Measurements from ENCODE around the gene GPR6.

GPR6 gene

GRCh38 chr6:109978174-109979032, at the start of gene GPR6:
Gene GPR6, plus strand, starts transcription at chr6:109978311. Its CDS starts 802 bp downstream, at chr6:109979113.
- peak; percentile 4 for DNase-seq (ENCODE audit: low read depth)

- DNase-seq (ENCODE audit: low read depth): no peak
Observed at GRCh38 chr6:109934293-109934692, 43.8 kb upstream of the GPR6 start.

DNA sequence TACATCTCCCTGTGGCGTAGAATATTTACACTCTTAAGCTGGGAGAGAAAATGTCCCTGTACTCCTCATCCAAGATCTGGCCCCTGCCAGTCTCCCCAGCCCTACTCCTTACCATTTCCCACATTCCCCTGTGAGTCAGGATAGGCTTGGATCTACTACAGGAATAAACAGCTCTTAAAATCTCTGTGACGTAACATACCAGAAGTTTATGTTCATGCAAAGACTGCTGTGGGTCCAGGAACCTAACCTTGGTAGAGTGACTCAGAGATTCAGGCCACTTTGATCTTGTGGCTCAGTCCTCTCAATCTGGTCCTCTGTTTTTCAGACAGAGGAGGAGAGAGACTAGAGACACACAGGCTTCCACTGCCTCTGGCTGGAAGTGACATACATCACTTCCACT, 38.5 kb upstream of the GPR6 start:
- no peak for DNase-seq (ENCODE audit: low read depth)

DNA sequence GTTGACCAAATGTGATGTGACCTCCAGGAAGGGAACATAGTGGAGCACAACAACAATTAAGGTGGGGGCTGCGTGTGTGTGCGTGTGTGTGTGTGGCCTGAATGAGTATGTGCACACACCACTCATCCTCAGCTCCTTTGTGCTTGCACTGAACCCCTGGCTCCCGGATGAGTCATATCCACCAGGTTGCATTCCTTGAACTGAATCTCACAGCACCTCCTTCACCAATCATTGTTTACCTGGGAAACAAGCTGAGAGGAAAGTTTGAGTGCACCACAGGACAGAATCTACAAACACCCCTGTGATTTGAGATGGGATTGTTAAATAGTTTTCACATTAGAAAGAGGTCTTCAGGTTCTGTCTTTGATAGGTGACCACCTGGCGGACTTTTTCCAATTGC, 33.7 kb upstream of the GPR6 start:
- DNase-seq (ENCODE audit: low read depth): no peak

DNA sequence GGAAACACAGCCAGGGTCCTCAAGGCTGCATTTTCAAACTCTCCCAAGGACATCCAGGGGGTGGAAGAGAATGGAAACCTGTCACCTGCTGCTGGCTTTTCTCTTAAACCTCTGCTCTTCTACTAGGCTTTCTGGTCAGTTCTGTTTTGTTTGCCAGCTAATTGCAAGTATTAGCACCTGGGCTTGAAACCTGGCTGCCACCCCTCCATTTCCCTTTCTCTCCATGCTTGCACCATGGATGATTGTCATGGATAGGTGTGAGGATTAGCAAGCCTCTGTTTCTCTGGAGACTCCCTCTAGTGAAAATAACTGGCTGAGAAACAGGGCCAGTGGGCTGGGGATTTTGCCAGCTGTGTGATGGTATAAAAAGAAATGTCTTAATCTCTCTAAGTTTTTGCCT, 33.0 kb upstream of the GPR6 start:
- no peak for DNase-seq (ENCODE audit: low read depth)

DNA sequence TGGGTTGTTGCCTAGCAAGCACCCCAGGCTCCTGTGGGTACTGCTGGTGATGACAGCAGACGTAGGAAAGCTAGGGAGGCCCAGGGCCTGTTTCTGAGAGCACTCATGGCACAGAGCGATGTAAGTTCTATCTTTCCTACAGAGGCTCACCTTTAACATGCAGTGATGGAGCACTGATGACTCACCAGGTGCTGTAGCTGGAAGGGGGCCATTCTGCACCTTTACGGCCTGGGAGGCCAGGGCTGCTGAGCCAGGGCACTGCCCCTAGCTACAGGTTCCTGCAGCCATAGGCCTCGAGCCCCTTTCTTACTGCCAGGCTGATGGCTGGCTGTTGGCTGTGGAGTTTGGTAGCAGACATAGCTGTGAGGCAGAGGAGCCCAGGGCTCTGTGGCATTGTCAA, 31.1 kb upstream of the GPR6 start:
- DNase-seq (ENCODE audit: low read depth): no peak

- DNase-seq (ENCODE audit: low read depth): no peak
Observed at GRCh38 chr6:109949281-109950065, 28.6 kb upstream of the GPR6 start.

GRCh38 chr6:109955491-109955890, 22.6 kb upstream of the GPR6 start:
- DNase-seq (ENCODE audit: low read depth): no peak

DNA sequence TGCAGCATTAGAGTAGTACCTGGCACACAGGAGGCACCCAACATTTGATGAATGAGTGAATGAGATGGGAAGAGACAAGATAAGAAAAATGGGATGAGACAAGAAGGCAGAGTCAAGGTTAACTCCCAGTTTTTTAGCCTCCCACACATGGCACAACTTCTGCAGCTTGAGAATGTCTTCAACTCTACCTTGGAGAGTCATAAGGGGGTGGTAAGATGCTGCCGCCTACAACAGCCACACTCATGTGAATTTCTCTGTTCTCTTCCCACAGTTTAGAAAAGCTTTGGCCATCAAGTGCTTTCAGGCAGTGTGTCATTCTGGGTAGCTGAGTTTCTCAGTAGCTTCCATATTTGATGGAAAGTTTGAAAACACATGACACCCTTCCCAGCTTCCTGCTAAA, 19.5 kb upstream of the GPR6 start:
- DNase-seq (ENCODE audit: low read depth): no peak

- no peak for DNase-seq (ENCODE audit: low read depth)
Observed at GRCh38 chr6:109961611-109962041, 16.5 kb upstream of the GPR6 start.

- DNase-seq (ENCODE audit: low read depth): no peak
Observed at GRCh38 chr6:109962271-109962670, 15.8 kb upstream of the GPR6 start.

DNA sequence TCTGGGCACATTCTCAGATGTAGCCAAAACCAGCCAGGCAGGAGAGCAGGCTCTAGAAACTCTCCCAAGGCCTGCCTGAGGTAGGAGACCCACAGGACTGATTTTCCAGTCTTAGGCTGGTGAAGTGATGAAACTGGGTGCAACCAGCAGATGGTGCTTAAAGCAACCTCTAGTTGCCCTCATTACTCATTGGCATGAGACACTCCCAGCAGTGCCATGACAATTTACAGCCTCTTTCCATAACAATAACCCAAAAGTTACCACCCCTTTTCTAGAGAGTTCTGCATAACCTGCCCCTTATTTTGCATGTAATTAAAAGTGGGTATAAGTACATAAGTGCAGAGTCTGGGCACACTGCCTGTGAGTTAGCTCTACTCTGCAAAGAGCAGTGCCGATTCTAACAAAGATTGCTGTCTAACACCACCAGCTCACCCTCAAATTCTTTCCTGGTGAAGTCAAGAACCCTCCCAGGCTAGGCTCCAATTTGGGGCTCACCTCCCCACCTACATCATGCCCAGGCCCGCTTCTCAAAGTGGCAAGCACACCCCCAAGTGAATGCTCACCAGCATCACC, 14.4 kb upstream of the GPR6 start:
- DNase-seq (ENCODE audit: low read depth): no peak

DNA sequence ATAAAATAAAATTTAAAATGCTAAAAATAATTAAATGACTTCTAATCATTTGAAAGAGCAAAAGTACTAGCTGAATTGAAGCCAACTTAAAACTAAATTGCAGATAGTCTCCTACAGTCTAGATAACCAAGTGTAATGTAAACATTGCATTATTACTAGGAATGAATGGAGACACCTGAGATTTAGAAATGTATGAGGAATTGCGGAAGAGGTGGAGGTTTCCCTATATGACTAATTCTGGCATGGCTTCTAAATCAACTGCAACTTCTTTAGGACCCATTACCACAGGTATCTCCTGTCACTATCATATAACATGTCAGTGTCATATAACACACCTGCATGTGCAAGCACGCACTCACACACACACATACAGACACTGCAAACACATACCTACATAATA, 13.2 kb upstream of the GPR6 start:
- no peak for DNase-seq (ENCODE audit: low read depth)

GRCh38 chr6:109966299-109966698, 11.8 kb upstream of the GPR6 start:
- DNase-seq (ENCODE audit: low read depth): no peak

- no peak for DNase-seq (ENCODE audit: low read depth)
Observed at GRCh38 chr6:109977791-109978173, 329 bp upstream of the GPR6 start.

GRCh38 chr6:109979033-109979921, 1.2 kb downstream of the GPR6 start:
- DNase-seq (ENCODE audit: low read depth): no peak

DNA sequence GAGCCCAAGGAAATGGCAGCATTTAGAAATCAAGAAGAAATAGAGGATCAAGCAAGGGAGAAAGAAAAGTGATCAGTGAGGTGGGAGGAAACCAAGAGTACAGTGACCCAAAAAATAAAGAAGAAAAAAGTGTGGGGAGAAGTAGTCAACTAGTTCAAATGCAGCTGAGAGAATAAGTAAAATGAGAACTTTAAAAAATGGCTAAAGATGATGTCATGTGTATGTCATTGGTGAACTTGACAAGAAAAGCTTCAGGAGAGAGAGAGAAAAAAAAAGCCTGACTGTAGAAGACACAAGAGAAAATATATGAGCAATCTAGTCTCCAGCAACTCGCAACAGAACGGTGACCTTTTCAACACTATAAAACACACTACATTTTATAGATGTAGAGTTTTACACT, 6.3 kb downstream of the GPR6 start:
- no peak for DNase-seq (ENCODE audit: low read depth)

DNA sequence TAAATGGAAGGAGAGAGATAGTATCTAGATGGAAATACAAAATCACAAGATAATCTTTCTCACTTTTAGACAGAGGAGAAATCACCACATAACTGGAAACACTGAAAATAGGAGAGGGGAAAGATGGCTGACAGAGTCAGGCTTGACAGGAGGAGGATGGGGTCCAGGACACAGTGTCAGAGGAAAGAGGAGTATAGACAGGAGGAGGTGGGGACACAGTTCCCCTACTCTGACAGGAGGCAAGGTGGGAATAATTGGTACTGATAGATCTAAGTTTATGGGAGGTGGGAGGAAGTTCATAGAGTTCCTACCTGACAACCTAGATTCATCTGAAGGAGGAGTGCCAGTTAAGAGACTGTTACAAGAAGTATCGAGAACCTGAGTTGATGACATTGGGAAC, 9.1 kb downstream of the GPR6 start:
- DNase-seq (ENCODE audit: low read depth): no peak

DNA sequence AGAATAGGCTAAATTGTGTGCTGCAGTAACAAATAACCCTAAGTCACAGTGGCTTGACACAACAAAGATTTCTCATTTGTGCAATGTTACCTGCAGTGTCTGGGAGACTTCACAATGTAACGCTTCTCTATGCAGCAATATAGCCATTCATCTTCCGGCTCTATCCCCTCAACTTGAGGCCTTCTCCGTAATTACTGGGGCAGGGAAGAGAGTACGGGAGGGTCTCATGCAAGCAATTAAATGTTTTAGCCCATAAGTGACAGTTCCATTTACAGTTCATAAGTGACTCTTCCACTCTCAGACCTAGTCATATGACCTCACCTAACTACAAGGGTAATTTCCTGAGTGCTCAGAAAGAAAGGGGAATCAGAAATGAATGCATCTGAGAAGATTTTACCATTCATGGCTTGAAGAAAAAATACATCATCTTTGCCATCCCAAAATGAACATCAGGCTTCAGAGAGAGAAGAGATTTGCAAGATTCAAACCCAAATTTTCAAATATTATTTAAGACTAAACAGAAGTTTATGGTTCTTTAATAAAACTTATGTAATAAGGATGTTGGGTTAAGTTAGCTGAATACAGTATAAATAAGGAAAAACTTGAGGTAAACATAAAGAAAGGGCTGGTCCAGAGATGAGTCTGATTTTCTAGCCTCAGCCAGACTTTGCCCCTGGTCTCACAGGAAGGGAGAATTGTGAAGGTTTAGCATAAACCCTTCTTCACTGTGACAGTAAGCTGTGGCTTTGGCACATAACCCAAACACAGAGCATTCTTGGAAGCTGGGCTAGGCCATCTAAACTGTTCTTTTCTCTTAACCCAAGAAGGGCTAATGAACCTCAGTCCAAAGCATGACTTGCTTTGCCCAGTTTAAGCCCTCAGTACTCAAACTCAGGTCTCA, 13.3 kb downstream of the GPR6 start:
- DNase-seq (ENCODE audit: low read depth): no peak

DNA sequence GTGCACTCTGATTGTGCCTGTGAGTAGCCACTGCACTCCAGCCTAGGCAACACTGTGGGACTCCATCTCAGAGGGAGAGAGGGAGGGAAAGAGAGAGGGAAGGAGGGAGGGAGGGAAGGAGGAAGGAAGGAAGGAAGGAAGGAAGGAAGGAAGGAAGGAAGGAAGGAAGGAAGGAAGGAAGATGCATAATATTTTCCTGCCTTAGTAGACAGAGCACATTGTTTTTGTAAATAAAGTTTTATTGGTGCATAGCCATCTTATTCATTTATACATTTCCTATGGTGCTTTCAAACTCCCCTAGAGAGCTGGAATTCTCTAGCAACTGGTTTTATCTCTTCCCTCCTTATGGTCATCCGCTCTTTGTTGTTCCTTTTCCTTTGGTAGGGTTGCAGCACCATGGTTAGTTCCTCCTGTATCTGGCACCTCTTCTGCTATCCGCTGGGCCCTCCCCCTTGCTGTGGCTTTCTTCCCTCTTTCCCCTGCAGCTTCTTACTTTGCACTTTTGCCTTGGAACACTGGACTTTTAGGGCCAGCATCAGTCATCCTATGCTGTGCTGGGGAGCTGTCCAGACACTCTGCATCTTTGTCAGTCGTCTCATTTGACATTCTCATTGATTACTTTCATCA, 20.2 kb downstream of the GPR6 start:
- no peak for DNase-seq (ENCODE audit: low read depth)

Measured in stimulated activated CD8-positive, alpha-beta memory T cell treated with anti-CD3 and anti-CD28 coated beads, Interleukin-15, amount 100 ng/mL, for 1 hour (primary cell).